Type B pancreatic cell (in vitro differentiated cells): Measurements from ENCODE around the gene JDP2. TPM values are rescaled to one million over a fixed set of nuclear protein-coding genes. Genes with fewer than 3 reads are reported as not detected.
A peak's percentile ranks its signal among the peaks of the same experiment; 100 is the strongest.

Experiments used
- DNase-seq: peaks from one replicate; pipeline ENCODE4 v3.0.0; 2021; ENCODE audit warnings: mixed read lengths; ENCODE audit not compliant: unreplicated experiment; ENCODE audit errors: extremely low spot score
- H3K27ac Mint-ChIP-seq: 2 replicates; pipeline ENCODE4 v1.8.0; 2021; ENCODE audit warnings: mild to moderate bottlenecking, mixed read lengths
- H3K27me3 Mint-ChIP-seq: 2 replicates; pipeline ENCODE4 v1.8.0; 2021; ENCODE audit warnings: mixed read lengths
- H3K36me3 Mint-ChIP-seq: 2 replicates; pipeline ENCODE4 v1.8.0; 2021; ENCODE audit warnings: mixed read lengths
- H3K4me1 Mint-ChIP-seq: one replicate; pipeline ENCODE4 v1.8.0; 2021; ENCODE audit warnings: mixed read lengths; ENCODE audit not compliant: unreplicated experiment
- H3K4me3 Mint-ChIP-seq: 2 replicates; pipeline ENCODE4 v1.8.0; 2021; ENCODE audit warnings: mild to moderate bottlenecking, mixed read lengths
- H3K9me3 Mint-ChIP-seq: 2 replicates; pipeline ENCODE4 v1.8.0; 2021; ENCODE audit warnings: mixed read lengths
- total RNA-seq: library from RNA; stranded (reverse); gene quantifications from 2 replicates; pipeline ENCODE4 v1.2.1, GENCODE V29; 2021; ENCODE audit warnings: low replicate concordance
- TF ChIP-seq, protein P1 (sequence below): fragments of 200-600 bp; sonication (generic); conservative IDR thresholded peaks from 2 replicates; pipeline ENCODE4 v1.5.0; 2021; ENCODE audit warnings: antibody characterized with exemption, mild to moderate bottlenecking

The JDP2 gene
- total RNA-seq, 1 donor from 2014 or later, result 31.3 TPM

DNA sequence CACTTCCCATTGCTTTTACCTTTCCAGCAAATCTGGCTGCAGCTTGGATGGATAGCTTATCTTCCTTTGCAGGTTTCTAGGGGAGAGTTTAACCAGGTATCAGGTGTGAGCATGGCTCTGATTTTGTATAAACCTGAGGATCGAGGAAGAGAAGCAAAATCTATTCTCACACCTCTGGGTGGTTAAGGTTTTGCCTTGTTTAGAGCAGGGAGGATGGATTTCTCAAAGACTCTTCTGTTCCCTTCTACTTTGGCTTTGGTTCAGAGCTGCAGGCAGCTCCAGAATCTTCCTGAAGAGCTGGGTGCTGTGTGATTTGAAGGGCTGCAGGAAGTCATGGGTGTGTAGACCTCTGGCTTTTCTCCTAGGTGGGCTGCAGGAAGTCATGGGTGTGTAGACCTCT lies 1.7 kb downstream of the JDP2 start:
- H3K27me3 Mint-ChIP-seq, result no peaks in the 10 kb centered on the region
- peaks cover 55% of the 10 kb centered on the region for H3K4me1 Mint-ChIP-seq
- peaks cover 4% of the 10 kb centered on the region for H3K9me3 Mint-ChIP-seq
- peak overlapping the region; percentile 52 for H3K27ac Mint-ChIP-seq
- peak overlapping the region; percentile 83 for H3K4me3 Mint-ChIP-seq
- TF ChIP-seq, protein P1, sequence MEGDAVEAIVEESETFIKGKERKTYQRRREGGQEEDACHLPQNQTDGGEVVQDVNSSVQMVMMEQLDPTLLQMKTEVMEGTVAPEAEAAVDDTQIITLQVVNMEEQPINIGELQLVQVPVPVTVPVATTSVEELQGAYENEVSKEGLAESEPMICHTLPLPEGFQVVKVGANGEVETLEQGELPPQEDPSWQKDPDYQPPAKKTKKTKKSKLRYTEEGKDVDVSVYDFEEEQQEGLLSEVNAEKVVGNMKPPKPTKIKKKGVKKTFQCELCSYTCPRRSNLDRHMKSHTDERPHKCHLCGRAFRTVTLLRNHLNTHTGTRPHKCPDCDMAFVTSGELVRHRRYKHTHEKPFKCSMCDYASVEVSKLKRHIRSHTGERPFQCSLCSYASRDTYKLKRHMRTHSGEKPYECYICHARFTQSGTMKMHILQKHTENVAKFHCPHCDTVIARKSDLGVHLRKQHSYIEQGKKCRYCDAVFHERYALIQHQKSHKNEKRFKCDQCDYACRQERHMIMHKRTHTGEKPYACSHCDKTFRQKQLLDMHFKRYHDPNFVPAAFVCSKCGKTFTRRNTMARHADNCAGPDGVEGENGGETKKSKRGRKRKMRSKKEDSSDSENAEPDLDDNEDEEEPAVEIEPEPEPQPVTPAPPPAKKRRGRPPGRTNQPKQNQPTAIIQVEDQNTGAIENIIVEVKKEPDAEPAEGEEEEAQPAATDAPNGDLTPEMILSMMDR, result no peak
- H3K36me3 Mint-ChIP-seq, result peaks cover 14% of the 10 kb centered on the region
- no peak for DNase-seq

DNA sequence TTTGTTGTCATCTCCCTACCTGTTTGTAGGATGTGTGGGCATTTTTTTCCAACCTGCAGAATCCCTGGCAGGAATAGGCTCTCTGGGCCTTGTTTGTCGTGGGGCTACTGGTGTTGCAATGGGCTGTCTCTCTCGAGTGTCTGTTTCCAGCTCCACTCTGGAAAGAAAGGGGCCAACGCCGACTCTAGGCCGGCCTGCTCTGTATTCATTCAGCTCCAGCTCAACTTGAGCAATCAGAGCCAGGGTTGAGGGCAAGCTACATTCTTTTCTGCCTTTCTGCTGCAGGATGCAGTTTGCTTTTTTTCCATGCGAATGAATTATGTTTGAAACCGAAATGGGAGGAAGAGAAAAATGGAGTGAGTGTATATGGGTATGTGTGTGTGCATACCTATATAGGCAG lies 2.3 kb downstream of the JDP2 start:
- TF ChIP-seq, protein P1, result no peak
- Mint-ChIP-seq H3K27me3 (no peaks in the 10 kb centered on the region), H3K9me3 (peaks cover 4% of the 10 kb centered on the region), H3K36me3 (peaks cover 14% of the 10 kb centered on the region), H3K27ac (peak overlapping the region; percentile 52), H3K4me1 (peaks cover 60% of the 10 kb centered on the region), H3K4me3 (peak overlapping the region; percentile 83)
- no peak for DNase-seq

- peaks cover 61% of the 10 kb centered on the region for H3K4me1 Mint-ChIP-seq
- H3K4me3 Mint-ChIP-seq, result peak overlapping the region; percentile 83
- peak overlapping the region; percentile 52 for H3K27ac Mint-ChIP-seq
- H3K9me3 Mint-ChIP-seq, result peaks cover 4% of the 10 kb centered on the region
- H3K36me3 Mint-ChIP-seq, result peaks cover 16% of the 10 kb centered on the region
- H3K27me3 Mint-ChIP-seq, result no peaks in the 10 kb centered on the region
- TF ChIP-seq, protein P1, result no peak
- DNase-seq, result no peak
Observed at GRCh38 chr14:75430526-75430925, 2.7 kb downstream of the JDP2 start.

- peaks cover 4% of the 10 kb centered on the region for H3K9me3 Mint-ChIP-seq
- peaks cover 59% of the 10 kb centered on the region for H3K4me1 Mint-ChIP-seq
- no peaks in the 10 kb centered on the region for H3K27me3 Mint-ChIP-seq
- H3K4me3 Mint-ChIP-seq, result peak overlapping the region; percentile 83
- TF ChIP-seq, protein P1, result no peak
- peak overlapping the region; percentile 52 for H3K27ac Mint-ChIP-seq
- H3K36me3 Mint-ChIP-seq, result peaks cover 21% of the 10 kb centered on the region
- DNase-seq, result no peak
Observed at GRCh38 chr14:75430976-75431375, 3.2 kb downstream of the JDP2 start.

GRCh38 chr14:75431827-75432226 lies 4.0 kb downstream of the JDP2 start:
- DNase-seq, result no peak
- TF ChIP-seq, protein P1, result no peak
- peaks cover 4% of the 10 kb centered on the region for H3K9me3 Mint-ChIP-seq
- H3K4me3 Mint-ChIP-seq, result no peak overlapping the region
- H3K4me1 Mint-ChIP-seq, result peaks cover 51% of the 10 kb centered on the region
- H3K36me3 Mint-ChIP-seq, result peaks cover 23% of the 10 kb centered on the region
- H3K27ac Mint-ChIP-seq, result no peak overlapping the region
- H3K27me3 Mint-ChIP-seq, result no peaks in the 10 kb centered on the region

DNA sequence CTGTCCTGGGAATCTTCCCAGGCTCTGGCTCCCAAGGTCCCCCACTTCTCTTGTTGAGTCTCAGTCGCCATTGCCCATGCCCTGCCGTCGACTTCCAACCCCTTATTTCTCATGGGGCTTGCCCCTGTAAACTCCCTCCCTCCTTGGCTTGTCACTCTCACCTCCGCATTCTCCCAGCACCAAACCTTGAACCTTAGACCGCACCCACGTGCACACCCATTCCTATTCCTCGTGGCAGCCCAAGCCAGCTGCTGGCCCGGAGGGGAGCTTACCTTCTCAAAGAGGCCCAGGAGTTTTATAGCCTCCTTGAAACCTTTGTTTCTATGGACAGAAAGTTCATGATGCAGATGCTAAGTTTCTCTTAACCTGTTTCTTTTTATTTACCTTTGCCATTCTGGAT lies 4.6 kb downstream of the JDP2 start:
- H3K27ac Mint-ChIP-seq, result no peak overlapping the region
- peaks cover 48% of the 10 kb centered on the region for H3K4me1 Mint-ChIP-seq
- H3K36me3 Mint-ChIP-seq, result peaks cover 23% of the 10 kb centered on the region
- TF ChIP-seq, protein P1, result no peak
- H3K9me3 Mint-ChIP-seq, result peaks cover 4% of the 10 kb centered on the region
- DNase-seq, result no peak
- no peaks in the 10 kb centered on the region for H3K27me3 Mint-ChIP-seq
- H3K4me3 Mint-ChIP-seq, result peak overlapping the region; percentile 41
